HepG2 (cell line): ENCODE results near the gene TOP2A. TPM values are rescaled to one million over a fixed set of nuclear protein-coding genes. Genes with fewer than 3 reads are reported as not detected.

Source experiments
- CHD2 ChIP-seq: IDR thresholded peaks from 2 replicates; pipeline ENCODE4 v1.6.1; 2011; ENCODE audit warnings: low read depth, low read length, improper control_type of control experiment
- HMG20A ChIP-seq: IDR thresholded peaks from 2 replicates; pipeline ENCODE4 v1.6.1; 2016; ENCODE audit warnings: borderline replicate concordance
- HMGA1 ChIP-seq: sonication (generic); formaldehyde crosslinking; conservative IDR thresholded peaks from 2 replicates; pipeline ENCODE4 v1.4.0; 2020; ENCODE audit warnings: missing genetic modification reagents
- HNF4G ChIP-seq, 2 experiments: sonication (generic) in 1 of 2; formaldehyde crosslinking in 1 of 2; IDR thresholded peaks; 2 replicates each; pipeline versions ENCODE4 v1.4.0 to v1.6.1; 2011 to 2020; ENCODE audit warnings: borderline replicate concordance in 2 of 2, low read depth in 2 of 2, mild to moderate bottlenecking in 2 of 2, low read length in 1 of 2, missing genetic modification reagents in 1 of 2, moderate library complexity in 1 of 2
- MIXL1 ChIP-seq: IDR thresholded peaks from 2 replicates; pipeline ENCODE4 v1.6.1; 2016
- PTBP1 ChIP-seq: fragments of 200-400 bp; formaldehyde crosslinking; IDR thresholded peaks from 2 replicates; pipeline ENCODE4 v1.6.1; 2018; ENCODE audit warnings: low read length, low read depth; ENCODE audit not compliant: poor library complexity, severe bottlenecking
- TGIF2 ChIP-seq: IDR thresholded peaks from 2 replicates; pipeline ENCODE4 v1.6.1; 2016; ENCODE audit warnings: control low read depth, missing compliant biosample characterization
- ZNF337 ChIP-seq: sonication (generic); formaldehyde crosslinking; IDR thresholded peaks from 2 replicates; pipeline ENCODE4 v1.5.1; 2020; ENCODE audit warnings: missing genetic modification reagents, low read depth, mild to moderate bottlenecking, borderline replicate concordance
- ZNF496 ChIP-seq: sonication (generic); formaldehyde crosslinking; IDR thresholded peaks from 2 replicates; pipeline ENCODE4 v1.8.1; 2023; ENCODE audit warnings: mild to moderate bottlenecking, moderate library complexity, missing genetic modification reagents; ENCODE audit not compliant: insufficient replicate concordance
- ZNF543 ChIP-seq: sonication (generic); formaldehyde crosslinking; IDR thresholded peaks from 2 replicates; pipeline ENCODE4 v1.4.0; 2020; ENCODE audit warnings: mild to moderate bottlenecking, missing genetic modification reagents
- polyA plus RNA-seq, 8 experiments: library from polyadenylated mRNA; depleted of rRNA in 3 of 8; stranded (reverse) in 7 of 8; unstranded in 1 of 8; fragments of >200 nt; fragmentation: Illumina TruSeq in 4 of 8; extraction: Trizol in 4 of 8; gene quantifications; 2 replicates each; pipeline versions ENCODE4 v1.2.1 to v1.2.3, GENCODE V29; 2011 to 2016; ENCODE audit warnings: low read depth in 4 of 8, missing spikeins in 1 of 8, mixed read lengths in 1 of 8; ENCODE audit not compliant: insufficient read depth in 1 of 8
- total RNA-seq, 5 experiments: library from RNA; depleted of rRNA; stranded (reverse); fragments of >200 nt; fragmentation: Illumina TruSeq; extraction: Trizol; gene quantifications; 2 replicates each; pipeline ENCODE4 v1.2.3, GENCODE V29; 2016; ENCODE audit warnings: low read depth in 1 of 5
- TF ChIP-seq, protein P1 (sequence below): sonication (generic); formaldehyde crosslinking; IDR thresholded peaks from 2 replicates; pipeline ENCODE4 v1.9.0; 2021; ENCODE audit warnings: missing genetic modification reagents, borderline replicate concordance
- TF ChIP-seq, protein P2 (sequence below): sonication (generic); formaldehyde crosslinking; IDR thresholded peaks from 2 replicates; pipeline ENCODE4 v1.5.0; 2020; ENCODE audit warnings: mild to moderate bottlenecking, missing genetic modification reagents
- TF ChIP-seq, protein P3 (sequence below): sonication (generic); formaldehyde crosslinking; conservative IDR thresholded peaks from 2 replicates; pipeline ENCODE4 v1.8.0; 2022; ENCODE audit warnings: missing genetic modification reagents
- TF ChIP-seq, protein P4 (sequence below): sonication (generic); formaldehyde crosslinking; IDR thresholded peaks from 2 replicates; pipeline ENCODE4 v1.5.1; 2020; ENCODE audit warnings: missing genetic modification reagents, mild to moderate bottlenecking, borderline replicate concordance
- TF ChIP-seq, protein P5 (sequence below): sonication (generic); formaldehyde crosslinking; IDR thresholded peaks from 2 replicates; pipeline ENCODE4 v1.4.0; 2020; ENCODE audit warnings: missing genetic modification reagents
- TF ChIP-seq, protein P6 (sequence below): IDR thresholded peaks from 2 replicates; pipeline ENCODE4 v1.6.1; 2016; ENCODE audit warnings: low read depth
- TF ChIP-seq, protein P7 (sequence below): sonication (generic); formaldehyde crosslinking; IDR thresholded peaks from 2 replicates; pipeline ENCODE4 v1.4.0; 2020; ENCODE audit warnings: missing genetic modification reagents, mild to moderate bottlenecking, borderline replicate concordance

Gene TOP2A
- total and polyA plus RNA-seq, 2 of the 13 experiments (the other 11 are each of a cell fraction or from before 2014, with no cell fraction given) = 108 to 327 TPM

DNA sequence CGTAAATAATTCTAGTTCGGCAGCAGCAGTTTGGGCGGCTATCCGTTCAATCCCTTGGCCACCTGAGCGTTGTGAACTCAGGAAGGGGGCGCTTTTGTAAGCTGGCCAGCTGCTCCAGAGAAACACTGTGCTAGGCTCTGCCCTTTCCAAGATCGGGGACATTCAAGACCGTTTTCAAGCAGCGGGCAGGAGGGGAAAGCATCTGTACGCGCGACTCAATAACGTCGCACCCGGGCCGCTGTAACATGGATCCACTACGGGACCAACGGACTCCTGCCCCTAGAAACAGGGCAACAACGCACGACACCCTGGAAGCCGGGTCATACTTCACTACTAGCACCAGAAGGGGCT, 463 bp downstream of the TOP2A start (continued):
- TF ChIP-seq, protein P1, sequence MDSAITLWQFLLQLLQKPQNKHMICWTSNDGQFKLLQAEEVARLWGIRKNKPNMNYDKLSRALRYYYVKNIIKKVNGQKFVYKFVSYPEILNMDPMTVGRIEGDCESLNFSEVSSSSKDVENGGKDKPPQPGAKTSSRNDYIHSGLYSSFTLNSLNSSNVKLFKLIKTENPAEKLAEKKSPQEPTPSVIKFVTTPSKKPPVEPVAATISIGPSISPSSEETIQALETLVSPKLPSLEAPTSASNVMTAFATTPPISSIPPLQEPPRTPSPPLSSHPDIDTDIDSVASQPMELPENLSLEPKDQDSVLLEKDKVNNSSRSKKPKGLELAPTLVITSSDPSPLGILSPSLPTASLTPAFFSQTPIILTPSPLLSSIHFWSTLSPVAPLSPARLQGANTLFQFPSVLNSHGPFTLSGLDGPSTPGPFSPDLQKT (CRISPR knock-in tag) = no peak; the same call in 1 of the 2 replicates
- TF ChIP-seq HMG20A (CRISPR knock-in tag) (no peak), ZNF543 (CRISPR knock-in tag) (peak; percentile 0; the same call in 1 of the 2 replicates), ZNF337 (CRISPR knock-in tag) (no peak), ZNF496 (CRISPR knock-in tag) (no peak), CHD2 (no peak), TGIF2 (CRISPR knock-in tag) (peak; percentile 14; the same call in 1 of the 2 replicates), PTBP1 (no peak), HNF4G (IDR thresholded peaks at IDR 0.05; ENCODE audit: borderline replicate concordance, low read depth, low read length) (no peak), HNF4G (CRISPR knock-in tag; IDR thresholded peaks at IDR 0.05; ENCODE audit: borderline replicate concordance, low read depth) (no peak), HMGA1 (CRISPR knock-in tag) (no peak), MIXL1 (CRISPR knock-in tag) (no peak)
- TF ChIP-seq, protein P2, sequence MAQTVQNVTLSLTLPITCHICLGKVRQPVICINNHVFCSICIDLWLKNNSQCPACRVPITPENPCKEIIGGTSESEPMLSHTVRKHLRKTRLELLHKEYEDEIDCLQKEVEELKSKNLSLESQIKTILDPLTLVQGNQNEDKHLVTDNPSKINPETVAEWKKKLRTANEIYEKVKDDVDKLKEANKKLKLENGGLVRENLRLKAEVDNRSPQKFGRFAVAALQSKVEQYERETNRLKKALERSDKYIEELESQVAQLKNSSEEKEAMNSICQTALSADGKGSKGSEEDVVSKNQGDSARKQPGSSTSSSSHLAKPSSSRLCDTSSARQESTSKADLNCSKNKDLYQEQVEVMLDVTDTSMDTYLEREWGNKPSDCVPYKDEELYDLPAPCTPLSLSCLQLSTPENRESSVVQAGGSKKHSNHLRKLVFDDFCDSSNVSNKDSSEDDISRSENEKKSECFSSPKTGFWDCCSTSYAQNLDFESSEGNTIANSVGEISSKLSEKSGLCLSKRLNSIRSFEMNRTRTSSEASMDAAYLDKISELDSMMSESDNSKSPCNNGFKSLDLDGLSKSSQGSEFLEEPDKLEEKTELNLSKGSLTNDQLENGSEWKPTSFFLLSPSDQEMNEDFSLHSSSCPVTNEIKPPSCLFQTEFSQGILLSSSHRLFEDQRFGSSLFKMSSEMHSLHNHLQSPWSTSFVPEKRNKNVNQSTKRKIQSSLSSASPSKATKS (CRISPR knock-in tag) = no peak
- TF ChIP-seq, protein P3, sequence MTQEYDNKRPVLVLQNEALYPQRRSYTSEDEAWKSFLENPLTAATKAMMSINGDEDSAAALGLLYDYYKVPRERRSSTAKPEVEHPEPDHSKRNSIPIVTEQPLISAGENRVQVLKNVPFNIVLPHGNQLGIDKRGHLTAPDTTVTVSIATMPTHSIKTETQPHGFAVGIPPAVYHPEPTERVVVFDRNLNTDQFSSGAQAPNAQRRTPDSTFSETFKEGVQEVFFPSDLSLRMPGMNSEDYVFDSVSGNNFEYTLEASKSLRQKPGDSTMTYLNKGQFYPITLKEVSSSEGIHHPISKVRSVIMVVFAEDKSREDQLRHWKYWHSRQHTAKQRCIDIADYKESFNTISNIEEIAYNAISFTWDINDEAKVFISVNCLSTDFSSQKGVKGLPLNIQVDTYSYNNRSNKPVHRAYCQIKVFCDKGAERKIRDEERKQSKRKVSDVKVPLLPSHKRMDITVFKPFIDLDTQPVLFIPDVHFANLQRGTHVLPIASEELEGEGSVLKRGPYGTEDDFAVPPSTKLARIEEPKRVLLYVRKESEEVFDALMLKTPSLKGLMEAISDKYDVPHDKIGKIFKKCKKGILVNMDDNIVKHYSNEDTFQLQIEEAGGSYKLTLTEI (CRISPR knock-in tag) = no peak
- TF ChIP-seq, protein P4, sequence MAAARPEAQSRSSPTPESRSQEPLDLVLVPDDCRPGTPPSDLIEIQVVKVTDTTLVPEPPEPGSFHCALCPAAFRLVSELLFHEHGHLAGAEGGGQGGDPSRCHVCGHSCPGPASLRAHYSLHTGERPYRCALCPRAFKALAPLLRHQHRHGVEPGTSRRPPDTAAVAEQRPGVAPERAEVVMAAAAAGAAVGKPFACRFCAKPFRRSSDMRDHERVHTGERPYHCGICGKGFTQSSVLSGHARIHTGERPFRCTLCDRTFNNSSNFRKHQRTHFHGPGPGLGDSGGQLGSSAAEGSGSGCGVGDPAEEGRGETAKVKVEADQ = no peak
- TF ChIP-seq, protein P5, sequence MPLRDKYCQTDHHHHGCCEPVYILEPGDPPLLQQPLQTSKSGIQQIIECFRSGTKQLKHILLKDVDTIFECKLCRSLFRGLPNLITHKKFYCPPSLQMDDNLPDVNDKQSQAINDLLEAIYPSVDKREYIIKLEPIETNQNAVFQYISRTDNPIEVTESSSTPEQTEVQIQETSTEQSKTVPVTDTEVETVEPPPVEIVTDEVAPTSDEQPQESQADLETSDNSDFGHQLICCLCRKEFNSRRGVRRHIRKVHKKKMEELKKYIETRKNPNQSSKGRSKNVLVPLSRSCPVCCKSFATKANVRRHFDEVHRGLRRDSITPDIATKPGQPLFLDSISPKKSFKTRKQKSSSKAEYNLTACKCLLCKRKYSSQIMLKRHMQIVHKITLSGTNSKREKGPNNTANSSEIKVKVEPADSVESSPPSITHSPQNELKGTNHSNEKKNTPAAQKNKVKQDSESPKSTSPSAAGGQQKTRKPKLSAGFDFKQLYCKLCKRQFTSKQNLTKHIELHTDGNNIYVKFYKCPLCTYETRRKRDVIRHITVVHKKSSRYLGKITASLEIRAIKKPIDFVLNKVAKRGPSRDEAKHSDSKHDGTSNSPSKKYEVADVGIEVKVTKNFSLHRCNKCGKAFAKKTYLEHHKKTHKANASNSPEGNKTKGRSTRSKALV (CRISPR knock-in tag) = 0 out of 2 replicates have a peak, but pooled peaks have one; percentile 40
- TF ChIP-seq, protein P6, sequence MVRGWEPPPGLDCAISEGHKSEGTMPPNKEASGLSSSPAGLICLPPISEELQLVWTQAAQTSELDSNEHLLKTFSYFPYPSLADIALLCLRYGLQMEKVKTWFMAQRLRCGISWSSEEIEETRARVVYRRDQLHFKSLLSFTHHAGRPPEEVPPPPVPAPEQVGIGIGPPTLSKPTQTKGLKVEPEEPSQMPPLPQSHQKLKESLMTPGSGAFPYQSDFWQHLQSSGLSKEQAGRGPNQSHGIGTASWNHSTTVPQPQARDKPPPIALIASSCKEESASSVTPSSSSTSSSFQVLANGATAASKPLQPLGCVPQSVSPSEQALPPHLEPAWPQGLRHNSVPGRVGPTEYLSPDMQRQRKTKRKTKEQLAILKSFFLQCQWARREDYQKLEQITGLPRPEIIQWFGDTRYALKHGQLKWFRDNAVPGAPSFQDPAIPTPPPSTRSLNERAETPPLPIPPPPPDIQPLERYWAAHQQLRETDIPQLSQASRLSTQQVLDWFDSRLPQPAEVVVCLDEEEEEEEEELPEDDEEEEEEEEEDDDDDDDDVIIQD (CRISPR knock-in tag) = no peak
- TF ChIP-seq, protein P7, sequence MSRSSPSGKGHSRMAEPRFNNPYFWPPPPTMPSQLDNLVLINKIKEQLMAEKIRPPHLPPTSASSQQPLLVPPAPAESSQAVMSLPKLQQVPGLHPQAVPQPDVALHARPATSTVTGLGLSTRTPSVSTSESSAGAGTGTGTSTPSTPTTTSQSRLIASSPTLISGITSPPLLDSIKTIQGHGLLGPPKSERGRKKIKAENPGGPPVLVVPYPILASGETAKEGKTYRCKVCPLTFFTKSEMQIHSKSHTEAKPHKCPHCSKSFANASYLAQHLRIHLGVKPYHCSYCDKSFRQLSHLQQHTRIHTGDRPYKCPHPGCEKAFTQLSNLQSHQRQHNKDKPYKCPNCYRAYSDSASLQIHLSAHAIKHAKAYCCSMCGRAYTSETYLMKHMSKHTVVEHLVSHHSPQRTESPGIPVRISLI (CRISPR knock-in tag) = no peak
